ENCODE data around the gene LNPK. TPM values are rescaled to one million over a fixed set of nuclear protein-coding genes. Genes with fewer than 3 reads are reported as not detected.
"Not testable (repeated sequence)": the region's sequence is repeated elsewhere in the genome, so short reads cannot be mapped to it uniquely, and the experiment has no call there.

Gene LNPK
- total and polyA plus RNA-seq, 4 donors: 4.7 to 48.2 (median 16.7) TPM

GRCh38 chr2:175904035-175904434, 98.0 kb downstream of the LNPK start:
- 64 to 79% methylated on average over 4 of the region's 4 CpGs for WGBS, 2 donors
- Histone ChIP-seq H3K4me3 (no peak overlapping the region), H3K36me3 (ENCODE audit: control insufficient read depth in 4 of 4, insufficient read depth in 4 of 4, low read length in 4 of 4) (no peaks in the 10 kb centered on the region), H3K27me3 (ENCODE audit: control insufficient read depth in 3 of 3, insufficient read depth in 3 of 3, low read length in 2 of 3) (no peaks in the 10 kb centered on the region), H3K9ac (ENCODE audit: insufficient read depth in 1 of 2, low read length in 2 of 2) (no peak overlapping the region), H3K9me3 (ENCODE audit: control insufficient read depth in 4 of 4, insufficient read depth in 3 of 4, low read length in 3 of 4) (peaks cover 0 to 1% (median 0%) of the 10 kb centered on the region in 4 donors), H3K4me1 (ENCODE audit: control insufficient read depth in 5 of 5, insufficient read depth in 5 of 5, low read length in 5 of 5) (no peaks in the 10 kb centered on the region), H3K27ac (ENCODE audit: low read depth in 1 of 2, low read length in 1 of 2) (no peak overlapping the region)
- TF ChIP-seq CTCF (IDR thresholded peaks at IDR 0.05; ENCODE audit: control extremely low read depth, extremely low read depth): no peak
- DNase-seq (no peak), ATAC-seq (ENCODE audit: insufficient read depth, low FRiP score) (no peak)

- Histone ChIP-seq H3K9ac (ENCODE audit: insufficient read depth in 1 of 2, low read length in 2 of 2) (no peak overlapping the region), H3K9me3 (ENCODE audit: control insufficient read depth in 4 of 4, insufficient read depth in 3 of 4, low read length in 3 of 4) (peaks cover 0 to 4% (median 0%) of the 10 kb centered on the region in 4 donors), H3K27me3 (ENCODE audit: control insufficient read depth in 3 of 3, insufficient read depth in 3 of 3, low read length in 2 of 3) (no peaks in the 10 kb centered on the region), H3K4me3 (no peak overlapping the region), H3K36me3 (ENCODE audit: control insufficient read depth in 4 of 4, insufficient read depth in 4 of 4, low read length in 4 of 4) (no peaks in the 10 kb centered on the region), H3K4me1 (ENCODE audit: control insufficient read depth in 5 of 5, insufficient read depth in 5 of 5, low read length in 5 of 5) (no peaks in the 10 kb centered on the region), H3K27ac (ENCODE audit: low read depth in 1 of 2, low read length in 1 of 2) (no peak overlapping the region)
- DNase-seq (no peak), ATAC-seq (ENCODE audit: insufficient read depth, low FRiP score) (no peak)
- whole genome bisulfite sequencing, 2 donors: 65 to 83% methylated on average over 1 of the region's 1 CpG
- no peak for TF ChIP-seq CTCF (IDR thresholded peaks at IDR 0.05; ENCODE audit: control extremely low read depth, extremely low read depth)
Observed at GRCh38 chr2:175903384-175903936, 98.6 kb downstream of the LNPK start.

- H3K27me3 ChIP-seq (ENCODE audit: control insufficient read depth in 3 of 3, insufficient read depth in 3 of 3, low read length in 2 of 3); H3K9ac ChIP-seq (ENCODE audit: insufficient read depth in 1 of 2, low read length in 2 of 2); H3K4me3 ChIP-seq; H3K9me3 ChIP-seq (ENCODE audit: control insufficient read depth in 4 of 4, insufficient read depth in 3 of 4, low read length in 3 of 4); ATAC-seq (ENCODE audit: insufficient read depth, low FRiP score); H3K36me3 ChIP-seq (ENCODE audit: control insufficient read depth in 4 of 4, insufficient read depth in 4 of 4, low read length in 4 of 4); H3K27ac ChIP-seq (ENCODE audit: low read depth in 1 of 2, low read length in 1 of 2); DNase-seq; H3K4me1 ChIP-seq (ENCODE audit: control insufficient read depth in 5 of 5, insufficient read depth in 5 of 5, low read length in 5 of 5): not testable (repeated sequence)
- WGBS, 2 donors: 100% methylated on average over 1 of the region's 1 CpG
Observed at GRCh38 chr2:175895957-175896356, 106.1 kb downstream of the LNPK start.

GRCh38 chr2:175892046-175892445, 110.0 kb downstream of the LNPK start:
- Histone ChIP-seq H3K9ac (ENCODE audit: insufficient read depth in 1 of 2, low read length in 2 of 2) (no peak overlapping the region), H3K27me3 (ENCODE audit: control insufficient read depth in 3 of 3, insufficient read depth in 3 of 3, low read length in 2 of 3) (no peaks in the 10 kb centered on the region), H3K36me3 (ENCODE audit: control insufficient read depth in 4 of 4, insufficient read depth in 4 of 4, low read length in 4 of 4) (no peaks in the 10 kb centered on the region), H3K9me3 (ENCODE audit: control insufficient read depth in 4 of 4, insufficient read depth in 3 of 4, low read length in 3 of 4) (peaks cover 0 to 2% (median 0%) of the 10 kb centered on the region in 4 donors), H3K4me1 (ENCODE audit: control insufficient read depth in 5 of 5, insufficient read depth in 5 of 5, low read length in 5 of 5) (no peaks in the 10 kb centered on the region), H3K4me3 (no peak overlapping the region), H3K27ac (ENCODE audit: low read depth in 1 of 2, low read length in 1 of 2) (no peak overlapping the region)
- no peak for TF ChIP-seq CTCF (IDR thresholded peaks at IDR 0.05; ENCODE audit: control extremely low read depth, extremely low read depth)
- ATAC-seq (ENCODE audit: insufficient read depth, low FRiP score): no peak
- DNase-seq: no peak
- WGBS, 2 donors: 63 to 72% methylated on average over 2 of the region's 2 CpGs

Data from lung (tissue), 12 donors.